BE2C (cell line): ENCODE results near the gene TMEM132C.

ENCODE experiments used
- DNase-seq: peaks from one replicate; pipeline ENCODE4 v3.0.0-alpha.2; 2020
- H3K27me3 ChIP-seq: fragments of 250-450 bp; sonication (Bioruptor Pico); 2 replicates; pipeline ENCODE4 v1.5.1; 2020; ENCODE audit warnings: mild to moderate bottlenecking
- H3K36me3 ChIP-seq: fragments of 250-450 bp; sonication (Bioruptor Pico); 2 replicates; pipeline ENCODE4 v1.5.1; 2020; ENCODE audit warnings: mild to moderate bottlenecking
- H3K4me1 ChIP-seq: fragments of 250-450 bp; sonication (Bioruptor Pico); 2 replicates; pipeline ENCODE4 v1.5.1; 2020
- H3K4me3 ChIP-seq: 2 replicates; pipeline ENCODE4 v1.5.1; 2011; ENCODE audit warnings: low read depth, low read length
- H3K9me3 ChIP-seq: fragments of 250-450 bp; sonication (Bioruptor Pico); 2 replicates; pipeline ENCODE4 v1.5.1; 2020
- TF ChIP-seq, protein P1 (sequence below): IDR thresholded peaks from 2 replicates; pipeline ENCODE4 v1.5.1; 2012; ENCODE audit warnings: mild to moderate bottlenecking, low read depth, low read length

TMEM132C gene

DNA sequence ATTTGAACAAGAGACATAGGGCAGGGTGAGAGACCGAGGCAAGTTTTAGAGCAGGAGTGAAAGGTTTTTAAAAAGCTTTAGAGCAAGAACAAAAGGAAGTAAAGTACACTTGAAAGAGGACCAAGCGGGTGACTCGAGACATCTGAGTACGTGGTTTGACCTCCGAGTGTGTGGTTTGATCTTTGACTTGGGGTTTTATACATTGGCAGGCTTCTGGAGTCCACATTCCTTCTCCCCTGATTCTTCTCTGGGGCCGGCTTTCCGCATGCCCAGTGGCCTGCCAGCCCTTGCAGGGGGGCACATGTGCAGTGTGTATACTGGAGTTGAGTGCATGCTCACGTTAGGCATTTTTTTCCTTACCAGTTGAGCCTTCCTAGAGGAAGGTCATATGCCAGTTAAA is 460.5 kb downstream of the TMEM132C start:
- TF ChIP-seq, protein P1, sequence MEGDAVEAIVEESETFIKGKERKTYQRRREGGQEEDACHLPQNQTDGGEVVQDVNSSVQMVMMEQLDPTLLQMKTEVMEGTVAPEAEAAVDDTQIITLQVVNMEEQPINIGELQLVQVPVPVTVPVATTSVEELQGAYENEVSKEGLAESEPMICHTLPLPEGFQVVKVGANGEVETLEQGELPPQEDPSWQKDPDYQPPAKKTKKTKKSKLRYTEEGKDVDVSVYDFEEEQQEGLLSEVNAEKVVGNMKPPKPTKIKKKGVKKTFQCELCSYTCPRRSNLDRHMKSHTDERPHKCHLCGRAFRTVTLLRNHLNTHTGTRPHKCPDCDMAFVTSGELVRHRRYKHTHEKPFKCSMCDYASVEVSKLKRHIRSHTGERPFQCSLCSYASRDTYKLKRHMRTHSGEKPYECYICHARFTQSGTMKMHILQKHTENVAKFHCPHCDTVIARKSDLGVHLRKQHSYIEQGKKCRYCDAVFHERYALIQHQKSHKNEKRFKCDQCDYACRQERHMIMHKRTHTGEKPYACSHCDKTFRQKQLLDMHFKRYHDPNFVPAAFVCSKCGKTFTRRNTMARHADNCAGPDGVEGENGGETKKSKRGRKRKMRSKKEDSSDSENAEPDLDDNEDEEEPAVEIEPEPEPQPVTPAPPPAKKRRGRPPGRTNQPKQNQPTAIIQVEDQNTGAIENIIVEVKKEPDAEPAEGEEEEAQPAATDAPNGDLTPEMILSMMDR: no peak
- Histone ChIP-seq H3K4me3 (no peak overlapping the region), H3K36me3 (no peaks in the 10 kb centered on the region), H3K4me1 (no peaks in the 10 kb centered on the region), H3K9me3 (no peaks in the 10 kb centered on the region; the same call in 1 of the 2 replicates), H3K27me3 (no peaks in the 10 kb centered on the region)
- DNase-seq: no peak

DNA sequence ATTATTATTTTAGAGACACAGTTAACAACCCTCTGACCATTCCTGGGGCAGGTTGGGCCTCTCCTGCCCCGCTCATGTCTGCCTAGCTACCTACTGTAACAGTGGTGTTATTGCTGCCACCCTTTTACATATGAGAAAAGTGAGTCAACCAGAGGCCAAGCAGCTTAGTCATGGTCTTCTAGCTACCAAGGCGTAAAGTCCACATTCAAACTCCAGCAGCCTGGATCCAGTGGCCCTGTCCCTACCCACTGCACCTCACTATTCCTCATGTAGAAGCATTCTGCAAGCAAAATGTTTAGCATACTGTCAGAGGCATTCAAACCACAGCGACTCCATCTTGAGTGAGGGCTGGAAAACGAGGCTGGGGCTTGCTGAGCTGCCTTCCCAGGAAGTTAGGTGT is 461.0 kb downstream of the TMEM132C start:
- TF ChIP-seq, protein P1: no peak
- H3K27me3 ChIP-seq: no peaks in the 10 kb centered on the region
- H3K4me1 ChIP-seq: no peaks in the 10 kb centered on the region
- H3K36me3 ChIP-seq: no peaks in the 10 kb centered on the region
- no peaks in the 10 kb centered on the region; the same call in 1 of the 2 replicates for H3K9me3 ChIP-seq
- no peak for DNase-seq
- H3K4me3 ChIP-seq: no peak overlapping the region

DNA sequence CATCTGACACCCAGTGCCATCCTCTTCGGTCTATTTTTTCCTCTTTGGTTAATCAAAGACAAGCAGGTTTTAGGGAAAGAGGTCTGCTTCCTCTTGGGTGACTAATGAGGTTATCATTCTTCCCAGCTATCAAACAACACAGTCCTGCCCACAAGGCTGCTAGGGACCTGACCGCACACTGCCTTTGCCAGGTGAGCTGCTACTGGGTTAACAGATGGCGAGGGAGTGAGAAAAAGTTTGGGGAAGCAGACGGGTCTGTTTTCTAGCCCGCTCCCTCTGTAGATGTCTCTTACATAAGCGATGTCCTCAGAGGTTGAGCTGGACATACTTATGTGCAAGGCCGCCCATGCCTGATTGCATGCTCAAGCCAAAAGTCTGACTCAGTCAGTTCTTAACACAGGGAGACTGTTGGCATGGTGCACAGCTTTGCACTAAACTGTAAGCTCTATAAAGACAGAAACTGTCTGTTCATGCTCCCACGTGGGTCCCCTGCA is 462.7 kb downstream of the TMEM132C start:
- H3K9me3 ChIP-seq: no peaks in the 10 kb centered on the region; the same call in 1 of the 2 replicates
- H3K4me3 ChIP-seq: no peak overlapping the region
- TF ChIP-seq, protein P1: no peak
- no peaks in the 10 kb centered on the region for H3K4me1 ChIP-seq
- DNase-seq: no peak
- H3K27me3 ChIP-seq: no peaks in the 10 kb centered on the region
- H3K36me3 ChIP-seq: no peaks in the 10 kb centered on the region

DNA sequence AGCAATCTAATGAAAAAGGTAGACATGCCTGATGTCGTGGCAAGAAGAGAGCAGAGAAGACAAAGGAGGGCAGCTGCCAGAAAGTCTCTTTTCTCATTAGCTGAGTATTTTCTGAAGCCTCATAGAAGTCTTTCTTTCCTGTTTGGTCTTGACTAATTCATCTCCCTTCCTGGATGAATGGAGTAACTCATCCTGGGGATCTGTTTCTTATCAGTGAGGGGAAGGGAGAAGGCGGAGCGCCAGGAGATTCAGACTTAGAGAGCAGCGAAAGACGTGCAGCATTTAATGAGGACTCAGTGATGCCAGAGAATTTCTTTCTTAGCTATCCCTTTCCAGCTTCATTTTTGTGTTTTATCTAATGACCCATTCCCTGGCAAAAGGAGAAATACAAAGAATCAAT is 467.4 kb downstream of the TMEM132C start:
- Histone ChIP-seq H3K36me3 (no peaks in the 10 kb centered on the region), H3K9me3 (no peaks in the 10 kb centered on the region), H3K4me3 (no peak overlapping the region), H3K27me3 (no peaks in the 10 kb centered on the region), H3K4me1 (no peaks in the 10 kb centered on the region)
- DNase-seq: no peak
- TF ChIP-seq, protein P1: no peak

GRCh38 chr12:128737292-128737966 is 470.5 kb downstream of the TMEM132C start:
- DNase-seq: no peak
- Histone ChIP-seq H3K27me3 (no peaks in the 10 kb centered on the region), H3K4me1 (no peaks in the 10 kb centered on the region), H3K36me3 (no peaks in the 10 kb centered on the region), H3K4me3 (no peak overlapping the region), H3K9me3 (no peaks in the 10 kb centered on the region)
- TF ChIP-seq, protein P1: no peak

DNA sequence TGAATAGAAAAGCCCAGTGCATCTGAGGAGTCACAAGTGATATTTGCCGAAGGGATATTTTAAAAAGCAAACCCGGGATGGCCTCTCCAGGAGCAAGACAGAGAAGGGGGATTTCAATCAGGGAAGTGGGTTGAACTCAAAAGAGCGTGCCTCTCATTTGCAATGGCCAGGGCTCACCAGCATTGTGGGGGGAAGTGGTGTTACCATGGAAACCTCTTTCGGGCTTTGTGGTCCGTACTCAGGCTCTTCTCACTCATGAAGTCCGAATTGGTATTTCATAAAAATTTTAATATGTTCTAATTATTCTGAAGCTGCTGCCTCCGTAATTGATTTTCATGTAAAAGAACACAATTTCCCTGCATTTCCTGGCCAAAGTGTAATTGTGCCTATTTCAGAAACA is 476.9 kb downstream of the TMEM132C start:
- Histone ChIP-seq H3K27me3 (no peaks in the 10 kb centered on the region), H3K4me3 (no peak overlapping the region), H3K4me1 (no peaks in the 10 kb centered on the region), H3K9me3 (no peaks in the 10 kb centered on the region), H3K36me3 (no peaks in the 10 kb centered on the region)
- DNase-seq: no peak
- TF ChIP-seq, protein P1: no peak
